ENCODE results near the gene LEFTY2.
"Not testable (repeated sequence)": the region's sequence is repeated elsewhere in the genome, so short reads cannot be mapped to it uniquely, and the experiment has no call there.

The LEFTY2 gene

DNA sequence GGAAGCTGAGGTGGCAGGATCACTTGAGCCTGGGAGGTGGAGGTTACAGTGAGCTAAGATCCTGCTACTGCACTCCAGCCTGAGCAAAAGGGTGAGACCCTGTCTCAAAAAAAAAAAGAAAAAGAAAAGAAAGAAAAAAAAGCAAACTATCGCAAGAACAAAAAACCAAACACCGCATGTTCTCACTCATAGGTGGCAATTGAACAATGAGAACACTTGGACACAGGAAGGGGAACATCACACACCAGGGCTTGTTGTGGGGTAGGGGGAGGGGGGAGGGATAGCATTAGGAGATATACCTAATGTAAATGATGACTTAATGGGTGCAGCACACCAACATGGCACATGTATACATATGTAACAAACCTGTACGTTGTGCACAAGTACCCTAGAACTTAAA lies 11.6 kb downstream of the LEFTY2 start:
- DNase-seq (ENCODE audit: low read depth) = not testable (repeated sequence)

DNA sequence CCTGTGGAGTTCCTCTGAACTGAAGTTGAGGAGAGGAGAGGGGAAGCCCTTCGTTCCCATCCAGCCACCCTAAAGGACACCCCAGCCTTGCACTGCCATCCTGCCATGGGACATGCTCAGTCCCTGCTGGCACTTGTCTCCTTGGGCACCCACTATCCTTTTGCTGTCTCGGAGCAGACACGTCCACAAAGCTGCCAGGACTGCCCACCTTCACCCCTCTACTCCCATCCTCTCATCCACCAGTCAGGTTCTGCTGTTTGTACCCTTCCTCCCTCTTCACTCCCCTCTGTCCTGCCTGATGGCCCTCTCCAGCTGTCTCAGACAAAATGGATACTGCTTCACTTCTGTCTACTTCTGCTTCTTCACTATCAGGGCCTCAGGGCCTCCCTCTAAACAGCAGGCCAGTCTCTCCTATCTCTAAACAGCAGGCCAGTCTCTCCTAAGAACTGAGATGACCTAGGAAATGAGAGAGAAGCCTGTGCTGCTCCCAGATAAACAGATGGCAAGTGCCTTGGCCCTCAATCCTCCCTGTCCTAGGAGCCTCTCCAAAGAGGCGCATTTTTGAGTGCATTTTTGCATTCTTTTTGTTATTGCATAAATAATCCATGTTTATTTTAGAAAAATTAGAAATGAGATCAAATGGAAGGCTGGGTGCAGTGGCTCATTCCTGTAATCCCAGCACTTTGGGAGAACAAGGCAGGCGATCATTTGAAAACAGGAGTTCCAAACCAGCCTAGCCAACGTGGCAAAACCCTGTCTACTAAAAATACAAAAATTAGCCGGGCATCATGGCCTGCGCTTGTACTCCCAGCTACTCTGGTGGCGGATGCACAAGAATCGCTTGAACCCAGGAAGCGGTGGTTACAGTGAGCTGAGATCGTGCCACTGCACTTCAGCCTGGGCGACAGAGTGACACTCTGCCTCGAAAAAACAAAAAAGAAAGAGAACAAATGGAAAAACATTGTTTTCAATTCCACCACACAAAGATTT lies 12.5 kb downstream of the LEFTY2 start:
- DNase-seq (ENCODE audit: low read depth) = no peak

DNA sequence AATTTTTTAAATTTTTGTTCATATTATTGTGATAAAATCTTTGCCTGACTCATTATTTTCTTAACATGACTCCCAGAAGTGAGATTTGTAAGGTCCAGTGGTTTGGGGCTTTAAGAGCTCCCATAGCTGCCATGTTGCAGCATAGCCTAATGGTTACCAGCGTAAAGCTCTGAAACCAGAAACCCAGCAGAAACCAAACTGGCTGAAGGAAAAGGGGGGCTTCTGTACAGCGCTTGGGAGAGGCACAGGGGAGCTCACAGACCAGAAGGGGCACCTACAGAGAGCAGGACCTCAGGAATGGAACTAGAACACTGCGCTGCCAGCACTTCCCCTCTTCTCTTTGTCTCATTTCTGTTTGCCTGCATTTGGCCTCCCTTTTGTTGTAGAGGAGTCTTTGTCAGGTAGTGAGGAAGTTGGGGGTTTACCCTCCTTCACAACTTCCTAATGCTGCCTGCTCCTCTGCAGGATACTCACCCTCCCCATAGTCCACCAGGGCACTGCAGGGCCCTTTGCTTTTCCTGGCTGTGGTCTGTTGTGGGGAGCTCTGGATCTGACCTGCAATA lies 14.4 kb downstream of the LEFTY2 start:
- DNase-seq (ENCODE audit: low read depth) = no peak

DNA sequence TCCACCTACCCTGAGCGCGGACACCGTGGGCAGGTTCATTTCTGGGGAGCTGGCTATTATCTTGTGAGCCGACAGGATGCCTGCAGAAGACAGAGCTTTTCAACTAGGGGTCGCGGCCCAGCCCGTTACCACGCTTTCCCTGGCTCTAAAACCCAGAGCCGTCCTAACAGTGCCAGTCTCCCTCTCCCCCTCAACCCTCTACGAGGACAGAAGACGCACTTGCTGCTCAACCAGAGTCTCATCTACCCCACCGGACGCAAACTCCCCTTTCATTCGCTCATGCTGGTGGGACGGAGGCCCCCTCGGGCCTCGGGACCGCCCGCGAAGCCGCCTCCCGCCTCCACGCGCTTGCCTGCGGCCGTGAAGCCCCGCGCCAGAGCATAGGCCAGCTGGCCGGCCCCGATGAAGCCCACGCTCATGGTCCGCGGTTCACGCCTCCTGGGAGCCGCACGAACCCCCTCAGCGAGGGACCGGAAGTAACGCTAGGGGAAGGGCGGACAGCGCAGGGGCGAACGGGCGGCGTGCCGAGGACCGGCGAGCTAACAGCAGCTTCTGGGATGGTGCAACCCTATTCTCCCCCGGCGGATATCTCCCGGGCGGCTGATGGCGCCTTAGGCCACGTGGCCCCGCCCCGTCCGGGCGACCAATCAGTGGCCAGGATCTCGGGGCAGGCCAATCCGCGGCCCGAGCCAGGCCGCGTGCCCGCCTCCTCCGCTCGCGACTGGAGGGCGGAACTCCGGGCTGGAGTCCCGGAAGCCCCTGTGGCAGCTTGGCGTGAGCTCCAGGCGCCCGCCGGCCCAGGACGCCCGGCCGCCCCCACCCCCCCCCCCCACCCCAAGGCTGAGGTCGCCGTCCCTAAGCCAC lies 17.1 kb downstream of the LEFTY2 start, which contains the start of gene PYCR2:
TSS of gene PYCR2 (minus strand) at position 559 of the 864 bp plus-strand sequence. CDS start at position 419, 140 bp downstream.
- DNase-seq (ENCODE audit: low read depth) = peak; percentile 84

DNA sequence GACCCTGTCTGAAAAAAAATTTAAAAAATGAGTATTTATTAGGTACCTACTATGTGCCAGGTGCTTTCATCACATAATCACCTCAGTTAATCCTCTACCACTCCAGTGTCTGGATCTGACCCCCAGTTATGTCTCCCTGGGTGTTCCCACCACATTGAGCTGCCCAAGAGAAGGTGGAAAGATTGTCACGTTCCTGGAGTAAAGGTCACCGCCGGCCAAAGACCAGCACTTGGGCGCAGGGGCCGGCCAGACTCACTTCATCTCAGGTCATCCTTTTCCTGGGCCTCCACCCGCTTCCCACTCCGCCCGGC lies 17.7 kb downstream of the LEFTY2 start:
- DNase-seq (ENCODE audit: low read depth) = no peak

DNA sequence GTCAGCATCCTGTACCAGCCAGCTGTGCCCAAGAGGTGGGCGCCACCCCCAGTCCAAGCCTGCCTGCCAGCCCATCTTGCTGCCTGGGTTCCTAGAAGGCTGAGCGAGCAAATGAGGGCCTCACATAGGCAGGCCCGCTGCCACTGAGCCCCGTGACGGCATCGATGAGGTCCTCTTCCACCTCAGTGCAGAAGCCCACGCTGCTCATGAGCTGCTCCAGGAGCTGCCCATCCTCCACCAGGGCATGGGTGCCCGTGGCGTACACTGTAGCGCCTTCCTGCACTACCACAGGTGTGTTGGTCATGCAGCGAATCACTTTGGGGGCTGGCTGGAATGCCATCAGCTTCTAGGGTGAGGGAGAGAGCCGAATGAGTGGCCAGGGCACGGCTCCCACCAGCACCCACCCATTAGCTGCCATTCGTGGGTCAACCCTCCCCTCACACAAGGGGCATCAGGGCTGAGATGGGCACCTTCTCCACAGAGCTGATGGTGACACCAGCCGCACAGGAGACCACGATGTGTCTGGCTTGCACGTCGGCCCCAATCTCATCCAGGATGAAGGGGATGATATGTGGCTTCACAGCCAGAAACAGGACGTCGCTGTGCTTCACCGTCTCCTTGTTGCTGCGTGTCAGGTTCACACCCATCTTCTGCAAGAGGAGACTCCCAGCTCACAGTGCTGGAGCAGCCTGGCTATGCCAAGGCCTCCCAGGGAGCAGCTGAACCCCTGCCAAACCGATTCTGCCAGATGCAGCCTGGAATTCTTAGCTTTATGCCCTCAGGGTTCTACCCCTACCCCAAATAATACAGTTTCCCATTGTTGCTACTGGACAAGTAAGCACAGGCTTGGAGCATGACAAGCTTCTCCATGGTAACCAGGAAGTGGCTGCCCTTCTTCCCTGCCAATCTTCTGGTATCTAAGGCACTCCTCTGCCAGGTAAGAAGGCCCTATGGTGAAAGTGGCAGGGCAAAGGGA lies 19.0 kb downstream of the LEFTY2 start:
- DNase-seq (ENCODE audit: low read depth) = no peak

DNA sequence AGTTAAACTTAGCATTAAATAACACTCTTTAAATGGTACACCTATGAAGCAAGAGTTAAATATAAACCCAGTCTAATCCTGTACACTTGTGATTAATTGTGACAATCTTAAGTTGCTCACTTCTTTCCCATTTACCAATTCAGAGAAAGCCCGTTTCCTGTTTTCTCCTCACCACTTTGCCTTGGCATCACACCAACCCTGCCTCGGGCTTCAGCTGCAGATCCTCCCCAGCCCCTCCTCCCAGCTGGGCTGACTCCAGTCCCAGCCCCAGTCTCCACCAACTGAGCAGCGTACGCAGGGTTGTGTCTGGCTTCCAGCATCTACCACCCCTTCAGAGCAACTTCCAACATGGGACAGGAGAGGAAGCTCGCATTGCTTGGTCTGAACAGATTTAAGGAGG lies 21.1 kb downstream of the LEFTY2 start:
- DNase-seq (ENCODE audit: low read depth) = no peak

DNA sequence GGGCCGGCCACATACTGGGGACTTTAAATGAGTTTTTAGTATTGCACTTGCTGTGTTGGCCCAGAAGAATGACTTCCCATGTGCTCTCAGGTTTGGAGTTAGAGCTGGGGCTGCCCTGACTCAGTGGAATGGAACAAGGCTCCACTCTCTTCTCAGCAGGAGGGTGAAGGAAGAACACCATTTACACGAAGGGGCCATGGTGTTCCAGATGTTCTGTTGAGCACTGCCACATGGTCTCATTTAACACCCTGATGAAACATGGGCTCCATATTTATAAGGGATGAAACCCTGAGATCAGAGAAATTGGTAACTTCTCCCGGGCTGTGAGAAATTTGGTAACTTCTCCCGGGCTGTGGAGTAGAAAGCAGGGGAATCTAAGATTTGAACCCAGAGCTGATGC lies 22.7 kb downstream of the LEFTY2 start:
- no peak for DNase-seq (ENCODE audit: low read depth)

DNA sequence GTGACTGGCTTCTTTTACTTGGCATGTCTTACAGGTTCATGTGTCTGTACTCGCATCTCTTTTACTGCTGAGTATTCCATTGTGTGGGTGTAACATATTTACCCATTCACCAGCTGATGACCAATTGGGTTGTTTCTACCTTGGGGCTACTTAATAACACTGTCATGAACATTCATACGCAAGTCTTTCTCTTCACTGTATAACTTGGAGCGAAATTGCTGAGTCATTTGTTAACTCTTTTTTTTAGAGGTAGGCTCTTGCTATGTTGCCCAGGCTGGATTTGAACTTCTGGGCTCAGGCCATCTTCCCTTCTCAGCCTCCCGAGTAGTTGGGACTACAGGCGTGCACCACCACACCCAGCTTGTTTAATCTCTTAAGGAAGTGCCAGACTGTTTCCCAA lies 23.5 kb downstream of the LEFTY2 start:
- no peak for DNase-seq (ENCODE audit: low read depth)

DNA sequence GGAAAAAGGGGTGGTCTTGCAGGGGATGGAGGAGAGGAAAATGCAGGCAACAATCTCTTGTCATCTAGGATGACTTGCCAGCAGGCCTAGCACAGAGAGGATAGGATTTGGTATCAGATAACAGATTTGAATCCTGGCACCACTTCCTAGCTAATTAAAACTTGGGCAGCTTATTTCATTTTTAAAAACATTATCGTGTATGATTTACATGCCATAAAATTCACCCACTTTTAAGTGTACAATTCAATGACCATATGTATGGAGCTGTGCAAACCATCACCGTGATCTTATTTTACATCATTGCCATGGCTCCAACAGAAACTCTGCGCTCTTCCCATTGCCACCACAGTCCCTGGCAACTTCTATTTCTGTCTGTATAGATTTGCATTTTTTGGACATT lies 23.9 kb downstream of the LEFTY2 start:
- DNase-seq (ENCODE audit: low read depth) = no peak

DNA sequence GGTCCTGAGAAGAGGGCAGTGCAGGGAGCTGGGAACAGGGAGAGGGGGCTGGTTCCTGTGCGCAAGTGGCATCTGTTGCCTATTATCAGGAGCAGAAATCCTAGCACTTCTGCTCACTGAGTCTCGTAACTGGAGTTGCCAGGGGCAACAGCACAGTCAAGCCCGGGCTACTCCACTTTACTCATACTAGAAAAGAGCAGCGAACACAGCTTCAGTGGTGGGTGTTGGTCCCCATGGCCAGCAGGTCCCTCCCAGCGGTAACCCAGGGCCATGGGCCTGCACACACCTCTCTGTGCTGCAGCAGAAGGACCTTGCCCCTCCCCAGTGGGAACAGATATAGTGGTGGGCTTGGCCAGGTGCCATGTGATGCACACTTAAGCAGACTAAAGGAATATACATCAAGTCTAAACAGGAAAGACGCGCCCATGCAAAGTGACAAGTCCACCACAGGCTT lies 25.5 kb downstream of the LEFTY2 start:
- DNase-seq (ENCODE audit: low read depth) = no peak

DNA sequence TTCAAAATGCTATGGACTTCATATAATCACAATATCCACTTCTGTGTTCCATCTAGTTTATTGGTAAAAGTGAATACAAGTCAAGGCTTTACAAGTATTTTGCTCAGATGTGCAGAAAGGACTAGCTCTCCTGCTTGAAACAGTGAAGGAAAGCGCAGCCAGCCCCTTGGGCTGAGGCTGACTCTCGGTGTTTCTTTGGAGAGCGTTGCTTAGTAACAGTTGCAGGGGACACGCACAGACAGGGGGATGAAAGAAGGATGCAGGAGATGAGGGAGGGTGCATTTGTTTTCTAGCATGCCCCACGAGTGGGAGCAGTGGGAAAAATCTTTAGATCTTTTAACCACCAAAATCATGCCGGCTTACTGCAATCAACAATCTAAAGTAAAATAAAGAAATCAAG lies 26.1 kb downstream of the LEFTY2 start:
- DNase-seq (ENCODE audit: low read depth) = no peak

DNA sequence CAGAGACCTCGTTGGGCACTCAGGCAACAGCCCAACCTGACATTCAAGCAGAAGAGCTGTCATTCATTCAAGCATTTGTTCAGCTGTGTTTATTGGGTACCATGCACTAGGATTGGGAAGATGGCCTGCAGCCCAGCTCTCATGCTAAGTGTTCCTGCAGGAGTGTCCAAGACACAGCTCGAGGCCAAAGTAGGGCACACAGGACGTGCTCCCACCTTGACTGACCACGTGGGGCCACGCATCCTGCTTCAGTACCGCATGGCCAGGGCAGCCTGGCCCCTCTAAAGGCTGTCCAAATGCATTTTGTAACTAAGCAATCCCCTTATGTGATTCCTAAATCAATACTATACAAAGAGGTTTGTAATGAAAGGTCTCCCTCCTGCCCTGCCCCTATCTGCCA lies 26.6 kb downstream of the LEFTY2 start:
- DNase-seq (ENCODE audit: low read depth) = no peak

DNA sequence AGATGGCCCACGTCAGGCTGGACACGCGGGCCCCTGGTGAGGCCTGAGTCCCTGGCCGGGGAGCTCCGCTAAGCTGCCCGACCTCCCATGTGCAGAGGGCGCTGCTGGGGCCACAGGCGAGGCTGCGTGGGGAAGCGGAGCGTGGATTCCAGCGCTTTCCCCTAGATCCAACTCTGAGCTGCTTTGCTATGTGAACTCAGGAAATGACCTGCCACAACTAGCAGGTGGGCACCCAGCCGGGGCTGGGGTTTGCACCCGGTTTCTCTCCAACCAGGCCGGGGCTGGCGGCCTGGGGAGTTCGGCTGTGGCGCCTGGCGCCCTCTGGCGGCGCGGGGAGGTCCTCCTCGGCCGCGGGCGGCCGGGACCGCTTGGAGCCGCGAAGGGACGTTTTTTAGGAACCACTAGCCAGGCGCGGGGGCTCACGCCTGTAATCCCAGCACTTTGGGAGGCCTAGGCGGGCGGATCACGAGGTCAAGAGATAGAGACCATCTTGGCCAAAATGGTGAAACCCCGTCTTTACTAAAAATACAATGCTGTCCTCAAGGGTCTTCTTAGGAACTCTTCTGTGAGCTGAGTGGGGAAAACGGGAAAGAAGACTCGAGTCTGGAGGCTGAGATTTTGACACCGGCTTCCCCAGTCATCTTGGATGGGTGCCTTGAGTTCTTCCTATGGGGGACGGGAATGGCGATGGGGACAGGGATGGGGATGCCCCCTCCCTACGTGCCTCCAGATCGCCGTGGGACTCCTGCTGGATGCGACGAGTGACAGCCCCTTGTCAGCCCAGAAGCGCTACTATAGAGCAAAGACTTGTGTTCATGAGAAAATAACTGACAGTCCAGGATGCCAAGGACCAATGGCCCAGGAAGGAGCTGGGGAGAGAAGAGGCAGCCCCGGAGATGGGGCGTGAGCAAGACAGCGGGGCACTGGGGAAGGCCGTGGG lies 29.6 kb downstream of the LEFTY2 start:
- DNase-seq (ENCODE audit: low read depth) = peak; percentile 52

DNA sequence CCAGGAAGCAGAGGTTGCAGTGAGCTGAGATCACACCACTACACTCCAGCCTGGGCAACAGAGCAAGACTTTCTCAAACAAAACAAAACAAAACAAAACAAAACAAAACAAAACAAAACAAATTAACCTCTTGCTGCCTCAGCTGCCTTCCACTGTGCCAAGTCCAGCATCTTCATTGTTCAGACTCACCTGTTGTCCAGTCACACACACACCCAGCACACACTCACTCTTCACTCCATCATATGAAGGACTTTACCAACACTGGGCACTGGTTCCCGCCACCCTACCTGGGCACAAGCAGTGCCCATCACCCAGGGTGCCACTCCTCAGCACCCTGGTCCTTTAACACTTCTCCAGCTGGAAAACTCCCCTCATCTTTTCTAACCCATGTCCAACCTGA lies 31.5 kb downstream of the LEFTY2 start:
- no peak for DNase-seq (ENCODE audit: low read depth)

DNA sequence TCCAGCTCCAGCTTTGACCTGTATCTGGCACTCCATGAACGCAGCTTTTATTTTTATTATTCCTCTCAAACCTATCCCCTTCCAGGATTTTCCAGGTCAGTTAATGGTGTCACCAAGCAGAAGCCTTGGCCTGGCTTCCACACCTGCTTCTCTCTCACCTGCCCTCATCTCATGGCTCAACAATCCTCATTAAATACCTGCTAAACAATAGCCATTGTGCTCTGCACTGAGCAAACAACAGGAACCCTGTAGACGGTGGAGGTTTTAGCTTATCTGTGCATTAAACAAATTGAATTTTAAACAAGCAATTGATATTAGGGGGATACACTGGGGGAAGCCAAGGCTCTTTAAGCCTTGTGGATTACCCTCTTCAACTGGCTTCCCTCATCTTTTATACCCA lies 32.2 kb downstream of the LEFTY2 start:
- DNase-seq (ENCODE audit: low read depth) = no peak

DNA sequence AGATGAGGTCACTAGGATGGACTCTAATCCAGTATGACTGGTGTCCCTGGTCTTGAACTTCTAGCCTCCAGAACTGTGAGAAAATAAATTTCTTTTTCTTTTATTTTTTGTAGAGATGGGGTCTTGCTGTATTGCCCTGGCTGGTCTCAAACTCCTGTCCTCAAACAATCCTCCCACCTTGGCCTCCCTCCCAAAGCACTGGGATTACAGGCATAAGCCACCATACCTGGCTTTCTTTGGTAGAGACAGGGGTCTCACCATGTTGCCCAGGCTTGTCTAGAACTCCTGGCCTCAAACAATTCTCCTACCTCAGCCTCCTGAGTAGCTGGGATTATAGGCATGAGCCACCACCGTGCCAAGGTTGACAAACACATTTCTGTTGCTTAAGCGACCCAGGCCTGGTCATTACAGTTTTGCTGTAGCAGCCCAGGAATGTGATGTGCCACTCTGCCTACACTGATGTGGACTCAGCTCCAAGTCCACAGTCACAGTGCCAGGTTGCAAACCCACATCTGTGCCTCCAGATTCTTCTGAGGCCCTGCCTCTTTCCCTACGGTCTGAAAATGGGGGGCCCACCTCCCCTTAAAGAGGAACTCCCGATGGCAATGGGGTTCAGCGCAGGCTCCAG lies 32.9 kb downstream of the LEFTY2 start:
- DNase-seq (ENCODE audit: low read depth) = no peak

DNA sequence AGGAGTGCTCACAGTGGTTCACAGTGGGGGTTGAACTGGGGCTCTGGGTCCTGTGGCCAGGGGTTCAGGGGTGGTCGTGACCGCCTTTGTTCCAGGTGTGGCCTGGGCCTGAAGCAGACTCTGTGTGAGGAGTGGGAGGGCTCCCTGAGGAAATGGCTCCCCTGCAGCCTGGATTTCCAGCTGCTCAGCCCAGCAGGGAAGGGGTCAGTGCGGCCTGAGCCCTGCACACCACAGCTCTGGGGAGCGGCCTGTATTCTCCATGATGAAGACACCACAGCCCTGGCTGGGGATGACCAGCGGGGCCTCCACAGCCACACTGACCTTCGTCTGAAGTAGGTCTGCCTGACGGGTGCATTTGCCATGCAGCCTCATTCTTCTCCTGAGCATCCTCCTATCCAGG lies 33.7 kb downstream of the LEFTY2 start:
- no peak for DNase-seq (ENCODE audit: low read depth)

DNA sequence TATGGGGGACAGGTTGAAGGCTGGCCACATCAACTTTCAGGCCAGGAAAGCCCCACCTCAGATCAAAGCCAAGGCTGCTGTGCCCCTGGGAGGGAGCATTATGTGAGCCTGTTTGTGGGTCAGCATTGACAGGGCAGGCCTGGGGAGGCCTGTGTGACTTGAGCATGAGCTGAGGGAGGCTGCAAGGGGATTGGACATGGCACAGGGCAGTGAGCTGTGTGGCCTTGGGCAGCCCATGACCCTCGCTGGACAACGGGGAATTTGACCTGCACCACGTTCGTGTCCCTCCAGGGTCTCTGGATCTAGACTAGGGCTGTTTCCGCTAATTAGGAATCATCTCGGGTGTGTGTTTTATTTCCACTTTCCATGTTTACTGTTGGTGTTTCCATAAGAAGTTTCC lies 34.6 kb downstream of the LEFTY2 start:
- DNase-seq (ENCODE audit: low read depth) = no peak

DNA sequence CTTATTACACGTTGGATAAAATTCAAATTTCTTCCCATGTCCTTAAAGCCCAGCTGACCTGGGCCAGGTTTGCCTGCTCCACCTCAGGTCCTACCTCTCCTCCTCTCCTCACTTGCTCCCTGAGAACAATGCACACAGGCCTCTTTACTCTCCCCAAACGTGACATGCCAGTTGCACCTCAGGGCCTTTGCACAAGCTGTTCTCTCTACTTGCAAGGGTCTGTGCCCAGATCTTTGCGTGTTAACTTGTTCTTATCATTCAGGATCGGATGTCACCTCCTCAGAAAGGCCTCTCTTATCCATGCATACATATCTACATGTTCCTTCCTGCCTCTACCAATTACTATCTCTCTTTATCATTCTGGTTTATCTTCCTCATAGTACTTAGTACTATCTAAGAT lies 37.4 kb downstream of the LEFTY2 start:
- no peak for DNase-seq (ENCODE audit: low read depth)

Measured in stimulated activated CD8-positive, alpha-beta memory T cell treated with anti-CD3 and anti-CD28 coated beads, Interleukin-15, amount 100 ng/mL, for 1 hour (primary cell).